A673 (cell line): Measurements from ENCODE around the gene FOXO1. TPM values are rescaled to one million over a fixed set of nuclear protein-coding genes. Genes with fewer than 3 reads are reported as not detected.

Source experiments
- BruUV-seq: library from RNA; stranded (reverse); fragments of 400-500 nt; replicated peaks from 2 replicates; lab custom pipeline; 2021; lab: Mats Ljungman, UMichigan
- CTCF ChIA-PET: fragments of 300-600 bp; sonication (Branson Sonifier 250); formaldehyde crosslinking; loops from one replicate; lab custom pipeline; 2022; ENCODE audit warnings: antibody characterized with exemption; lab: Charles Lee
- POLR2A ChIA-PET: fragments of 300-600 bp; sonication (Branson Sonifier 250); formaldehyde crosslinking; loops from one replicate; lab custom pipeline; 2022; ENCODE audit warnings: antibody characterized with exemption; ENCODE audit not compliant: low non-redundant PET; lab: Charles Lee
- DNase-seq: peaks from one replicate; pipeline ENCODE4 v3.0.0-alpha.2; 2015; ENCODE audit warnings: low spot score
- H3K27ac ChIP-seq: fragments of 200-600 bp; sonication (generic); 2 replicates; pipeline ENCODE4 v1.5.1; 2016; ENCODE audit warnings: mixed run types, low read depth, mild to moderate bottlenecking, mixed read lengths, antibody characterized with exemption, low read length; ENCODE audit not compliant: poor library complexity, severe bottlenecking
- H3K27me3 ChIP-seq: fragments of 200-600 bp; sonication (generic); replicated peaks from 2 replicates; pipeline ENCODE4 v1.6.1; 2017; ENCODE audit warnings: mixed run types, low read depth, mild to moderate bottlenecking, mixed read lengths, antibody characterized with exemption, low read length; ENCODE audit not compliant: insufficient read depth, poor library complexity
- H3K36me3 ChIP-seq: fragments of 200-600 bp; sonication (generic); 2 replicates; pipeline ENCODE4 v1.6.1; 2016; ENCODE audit warnings: mixed run types, mild to moderate bottlenecking, mixed read lengths, antibody characterized with exemption, low read length; ENCODE audit not compliant: insufficient read depth, poor library complexity, severe bottlenecking
- H3K4me1 ChIP-seq: fragments of 200-600 bp; sonication (generic); 2 replicates; pipeline ENCODE4 v1.6.1; 2017; ENCODE audit warnings: mixed run types, mild to moderate bottlenecking, mixed read lengths, antibody characterized with exemption, low read length; ENCODE audit not compliant: insufficient read depth, poor library complexity, severe bottlenecking
- H3K4me3 ChIP-seq: fragments of 200-600 bp; sonication (generic); 2 replicates; pipeline ENCODE4 v1.5.1; 2016; ENCODE audit warnings: low read depth, mixed run types, mild to moderate bottlenecking, mixed read lengths, low read length; ENCODE audit not compliant: poor library complexity, severe bottlenecking
- H3K9me3 ChIP-seq: fragments of 200-600 bp; sonication (generic); 2 replicates; pipeline ENCODE4 v1.6.1; 2016; ENCODE audit warnings: mixed run types, low read depth, mild to moderate bottlenecking, mixed read lengths, antibody characterized with exemption, low read length; ENCODE audit not compliant: poor library complexity, severe bottlenecking
- EZH2 ChIP-seq: fragments of 200-600 bp; sonication (generic); IDR thresholded peaks from 2 replicates; pipeline ENCODE4 v1.6.1; 2017; ENCODE audit warnings: borderline replicate concordance, low read depth, mild to moderate bottlenecking, mixed read lengths, antibody characterized with exemption, low read length; ENCODE audit not compliant: poor library complexity, severe bottlenecking
- intact Hi-C: fragments of 100-400 bp; cut with micrococcal nuclease; formaldehyde crosslinking; loops from one replicate; pipeline ENCODE4 v1.10.0; 2022; ENCODE audit not compliant: unreplicated experiment
- total RNA-seq: library from RNA; stranded (reverse); gene quantifications from 2 replicates; pipeline ENCODE4 v1.2.3, GENCODE V29; 2021
- TF ChIP-seq, protein P1 (sequence below): fragments of 300-800, 200-600 bp; sonication (generic); conservative IDR thresholded peaks from 2 replicates; pipeline ENCODE4 v1.5.1; 2017; ENCODE audit warnings: low read depth, mild to moderate bottlenecking, antibody characterized with exemption, low read length, moderate library complexity, mixed read lengths

Gene FOXO1
- total RNA-seq, 1 experiment from 2014 or later: 2.9 TPM

DNA sequence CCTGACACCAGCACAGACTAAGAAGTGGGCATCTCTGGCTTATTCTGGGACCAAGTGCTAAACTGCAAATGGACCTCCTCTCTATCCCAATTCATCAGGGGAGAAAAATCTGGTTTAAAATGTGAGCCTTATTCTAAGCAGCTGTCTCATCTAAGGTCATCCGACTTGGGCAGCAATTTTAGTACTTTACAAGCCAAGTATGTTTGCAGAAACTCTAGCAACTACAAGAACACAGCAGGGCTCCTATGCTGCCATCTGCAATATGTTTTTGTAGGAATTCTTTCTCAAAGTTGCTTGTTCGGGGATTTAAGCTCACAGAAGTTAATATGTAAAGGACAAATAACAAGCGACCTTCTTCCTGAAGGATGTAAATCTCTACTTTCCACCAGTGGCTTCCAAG, 113.1 kb downstream of the FOXO1 start:
- DNase-seq: no peak
- H3K27ac ChIP-seq: no peak overlapping the region
- H3K4me1 ChIP-seq: no peaks in the 10 kb centered on the region
- no peaks in the 10 kb centered on the region for H3K36me3 ChIP-seq
- H3K27me3 ChIP-seq: no peaks in the 10 kb centered on the region
- no peaks in the 10 kb centered on the region for H3K9me3 ChIP-seq
- no peak overlapping the region for H3K4me3 ChIP-seq
- TF ChIP-seq EZH2: no peak
- TF ChIP-seq, protein P1, sequence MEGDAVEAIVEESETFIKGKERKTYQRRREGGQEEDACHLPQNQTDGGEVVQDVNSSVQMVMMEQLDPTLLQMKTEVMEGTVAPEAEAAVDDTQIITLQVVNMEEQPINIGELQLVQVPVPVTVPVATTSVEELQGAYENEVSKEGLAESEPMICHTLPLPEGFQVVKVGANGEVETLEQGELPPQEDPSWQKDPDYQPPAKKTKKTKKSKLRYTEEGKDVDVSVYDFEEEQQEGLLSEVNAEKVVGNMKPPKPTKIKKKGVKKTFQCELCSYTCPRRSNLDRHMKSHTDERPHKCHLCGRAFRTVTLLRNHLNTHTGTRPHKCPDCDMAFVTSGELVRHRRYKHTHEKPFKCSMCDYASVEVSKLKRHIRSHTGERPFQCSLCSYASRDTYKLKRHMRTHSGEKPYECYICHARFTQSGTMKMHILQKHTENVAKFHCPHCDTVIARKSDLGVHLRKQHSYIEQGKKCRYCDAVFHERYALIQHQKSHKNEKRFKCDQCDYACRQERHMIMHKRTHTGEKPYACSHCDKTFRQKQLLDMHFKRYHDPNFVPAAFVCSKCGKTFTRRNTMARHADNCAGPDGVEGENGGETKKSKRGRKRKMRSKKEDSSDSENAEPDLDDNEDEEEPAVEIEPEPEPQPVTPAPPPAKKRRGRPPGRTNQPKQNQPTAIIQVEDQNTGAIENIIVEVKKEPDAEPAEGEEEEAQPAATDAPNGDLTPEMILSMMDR: no peak
- no TSS peak for BruUV-seq
- CTCF ChIA-PET: no interaction called here
- intact Hi-C loops: no loop called here
- POLR2A ChIA-PET: no interaction called here

DNA sequence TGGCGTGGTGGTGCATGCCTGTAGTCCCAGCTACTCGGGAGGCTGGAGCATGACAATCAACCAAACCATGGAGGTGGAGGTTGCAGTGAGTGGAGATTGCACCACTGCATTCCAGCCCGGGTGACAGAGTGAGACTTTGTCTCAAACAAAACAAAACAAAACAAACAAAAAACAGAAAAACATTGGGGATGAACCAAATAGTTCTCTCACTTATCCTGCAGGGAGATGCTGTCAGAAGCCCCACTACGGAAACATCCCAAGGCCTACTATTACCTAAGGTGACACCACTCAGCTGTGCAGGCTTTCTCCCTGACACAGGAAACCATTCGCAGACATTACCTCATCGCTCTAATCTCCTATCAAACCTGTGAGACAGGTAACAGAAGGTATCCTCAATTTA, 113.5 kb downstream of the FOXO1 start:
- H3K4me3 ChIP-seq: no peak overlapping the region
- H3K27ac ChIP-seq: no peak overlapping the region
- intact Hi-C loops: no loop called here
- no peaks in the 10 kb centered on the region for H3K4me1 ChIP-seq
- no peaks in the 10 kb centered on the region for H3K27me3 ChIP-seq
- ChIA-PET POLR2A (no interaction called here), CTCF (no interaction called here)
- H3K36me3 ChIP-seq: no peaks in the 10 kb centered on the region
- no peaks in the 10 kb centered on the region for H3K9me3 ChIP-seq
- BruUV-seq: no TSS peak
- DNase-seq: no peak
- TF ChIP-seq EZH2: no peak
- TF ChIP-seq, protein P1: no peak

DNA sequence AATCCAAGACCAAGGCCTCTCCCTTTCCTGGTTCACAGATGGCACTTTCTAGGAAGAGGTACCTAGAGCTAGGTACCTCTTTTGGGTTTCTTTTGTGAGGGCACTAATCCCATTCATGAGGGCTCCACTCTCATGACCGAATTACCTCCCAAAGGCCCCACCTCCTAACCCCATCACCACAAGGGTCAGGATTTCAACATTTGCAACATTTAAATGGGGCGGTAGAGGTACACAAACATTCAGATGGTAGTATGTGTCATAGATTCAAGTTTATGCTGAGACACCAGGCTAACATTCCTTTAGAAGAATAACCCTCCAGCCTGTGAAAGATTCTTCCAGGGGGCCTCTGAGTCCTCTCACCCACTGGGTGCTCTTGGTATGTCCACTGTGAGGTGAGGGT, 116.3 kb downstream of the FOXO1 start:
- no peak for TF ChIP-seq EZH2
- TF ChIP-seq, protein P1: no peak
- CTCF ChIA-PET: no interaction called here
- intact Hi-C loops: no loop called here

More for the DNA sequence above, 116.3 kb downstream of the FOXO1 start:
- POLR2A ChIA-PET: no interaction called here
- Histone ChIP-seq H3K4me3 (no peak overlapping the region), H3K36me3 (no peaks in the 10 kb centered on the region), H3K27ac (no peak overlapping the region), H3K4me1 (no peaks in the 10 kb centered on the region), H3K9me3 (no peaks in the 10 kb centered on the region), H3K27me3 (no peaks in the 10 kb centered on the region)
- DNase-seq: no peak
- BruUV-seq: no TSS peak
